Neuronal stem cell (in vitro differentiated cells): ENCODE results near the gene CDC42BPA.

ENCODE experiments used
- DNase-seq: peaks from one replicate; pipeline ENCODE4 v3.0.0-alpha.2; 2013; ENCODE audit warnings: low spot score
- H2AFZ ChIP-seq: one replicate; pipeline ENCODE4 v1.6.1; 2013; ENCODE audit warnings: mild to moderate bottlenecking, low read length, inconsistent platforms
- H2AK5ac ChIP-seq: 2 replicates; pipeline ENCODE4 v1.6.1; 2013; ENCODE audit warnings: low read depth, mild to moderate bottlenecking, inconsistent platforms, low read length, moderate library complexity, mixed read lengths
- H2BK120ac ChIP-seq: 2 replicates; pipeline ENCODE4 v1.6.1; 2013; ENCODE audit warnings: low read depth, mild to moderate bottlenecking, inconsistent platforms, low read length, moderate library complexity, mixed read lengths
- H2BK12ac ChIP-seq: one replicate; pipeline ENCODE4 v1.6.1; 2013; ENCODE audit warnings: low read length, inconsistent platforms
- H2BK15ac ChIP-seq: 2 replicates; pipeline ENCODE4 v1.6.1; 2013; ENCODE audit warnings: mild to moderate bottlenecking, low read length, inconsistent platforms, mixed read lengths
- H2BK5ac ChIP-seq: one replicate; pipeline ENCODE4 v1.6.1; 2013; ENCODE audit warnings: inconsistent platforms, mild to moderate bottlenecking, low read length, moderate library complexity
- H3K14ac ChIP-seq: one replicate; pipeline ENCODE4 v1.6.1; 2013; ENCODE audit warnings: low read length, inconsistent platforms
- H3K18ac ChIP-seq: 2 replicates; pipeline ENCODE4 v1.6.1; 2013; ENCODE audit warnings: low read length, inconsistent platforms
- H3K23ac ChIP-seq: 2 replicates; pipeline ENCODE4 v1.6.1; 2013; ENCODE audit warnings: low read depth, mild to moderate bottlenecking, mixed read lengths, low read length, inconsistent platforms; ENCODE audit not compliant: poor library complexity
- H3K27ac ChIP-seq: replicated peaks from 3 replicates; pipeline ENCODE4 v1.5.1; 2013; ENCODE audit warnings: low read length, inconsistent platforms
- H3K27me3 ChIP-seq, 3 experiments: 2 replicates each; pipeline ENCODE4 v1.6.1; 2013; ENCODE audit warnings: low read length in 3 of 3, mild to moderate bottlenecking in 2 of 3, inconsistent platforms in 1 of 3, low read depth in 1 of 3, mixed read lengths in 1 of 3, moderate library complexity in 1 of 3; ENCODE audit not compliant: control insufficient read depth in 3 of 3, insufficient read depth in 3 of 3
- H3K36me3 ChIP-seq, 2 donors: replicated peaks in 1 of 2; 2 replicates each; pipeline ENCODE4 v1.6.1; 2013; ENCODE audit warnings: low read length in 2 of 2; ENCODE audit not compliant: control insufficient read depth in 2 of 2, insufficient read depth in 2 of 2
- H3K4ac ChIP-seq: 2 replicates; pipeline ENCODE4 v1.6.1; 2013; ENCODE audit warnings: inconsistent platforms, mild to moderate bottlenecking, low read length, moderate library complexity
- H3K4me1 ChIP-seq, 2 donors: 1 replicate in 1 of 2; 2 replicates in 1 of 2; pipeline ENCODE4 v1.6.1; 2013; ENCODE audit warnings: low read length in 2 of 2, low read depth in 1 of 2; ENCODE audit not compliant: control insufficient read depth in 2 of 2, insufficient read depth in 1 of 2
- H3K4me2 ChIP-seq: one replicate; pipeline ENCODE4 v1.6.1; 2013; ENCODE audit warnings: mild to moderate bottlenecking, low read length, inconsistent platforms; ENCODE audit not compliant: insufficient read depth, poor library complexity, severe bottlenecking
- H3K4me3 ChIP-seq, 2 donors: 2 replicates each; pipeline ENCODE4 v1.5.1; 2013; ENCODE audit warnings: low read length in 2 of 2, mild to moderate bottlenecking in 2 of 2, inconsistent platforms in 1 of 2, moderate library complexity in 1 of 2
- H3K79me1 ChIP-seq: one replicate; pipeline ENCODE4 v1.6.1; 2013; ENCODE audit warnings: low read depth, mild to moderate bottlenecking, inconsistent platforms, low read length, moderate library complexity
- H3K9ac ChIP-seq: one replicate; pipeline ENCODE4 v1.6.1; 2013; ENCODE audit warnings: mild to moderate bottlenecking, low read depth, low read length, inconsistent platforms; ENCODE audit not compliant: poor library complexity
- H3K9me3 ChIP-seq, 2 donors: replicated peaks in 1 of 2; 2 replicates each; pipeline versions ENCODE3 to v1.6.1; 2013; ENCODE audit warnings: low read length in 2 of 2, mild to moderate bottlenecking in 2 of 2, inconsistent platforms in 1 of 2, low read depth in 1 of 2, mixed read lengths in 1 of 2, moderate library complexity in 1 of 2; ENCODE audit not compliant: control insufficient read depth in 2 of 2, insufficient read depth in 1 of 2
- H4K8ac ChIP-seq: one replicate; pipeline ENCODE4 v1.6.1; 2013; ENCODE audit warnings: low read depth, mild to moderate bottlenecking, inconsistent platforms, low read length, moderate library complexity
- H4K91ac ChIP-seq: one replicate; pipeline ENCODE4 v1.6.1; 2013; ENCODE audit warnings: low read length, low read depth, mild to moderate bottlenecking, inconsistent platforms; ENCODE audit not compliant: poor library complexity
- WGBS, 2 donors: extraction: QIAGEN DNeasy Blood & Tissue Kit; methylation state at CpG; one replicate each; pipeline ENCODE4 v1.1.7; 2013; ENCODE audit warnings: missing lambda C conversion rate in 2 of 2, mixed read lengths in 1 of 2; ENCODE audit not compliant: insufficient read length in 2 of 2, insufficient replicate concordance in 1 of 2; ENCODE audit errors: extremely low coverage in 2 of 2; 5-methylcytosine and 5-hydroxymethylcytosine counted together

Gene CDC42BPA

GRCh38 chr1:227311389-227312001, 6.8 kb downstream of the CDC42BPA start:
- H3K9me3 ChIP-seq = no peaks in the 10 kb centered on the region
- H3K4ac ChIP-seq = no peak overlapping the region
- no peak overlapping the region for H4K8ac ChIP-seq
- no peak overlapping the region for H3K18ac ChIP-seq
- no CpG with 5 or more reads among the region's 4 CpGs for WGBS, 2 donors
- H3K27me3 ChIP-seq = no peaks in the 10 kb centered on the region
- H2BK15ac ChIP-seq = no peak overlapping the region
- H3K9ac ChIP-seq = no peak overlapping the region
- H2BK120ac ChIP-seq = no peak overlapping the region
- no peak overlapping the region for H3K14ac ChIP-seq
- no peak overlapping the region for H3K27ac ChIP-seq
- H3K79me1 ChIP-seq = no peaks in the 10 kb centered on the region
- H3K4me2 ChIP-seq = no peak overlapping the region
- DNase-seq = no peak
- no peak overlapping the region for H2AK5ac ChIP-seq
- no peak overlapping the region for H3K4me3 ChIP-seq
- no peak overlapping the region for H3K23ac ChIP-seq
- no peak overlapping the region for H2AFZ ChIP-seq
- H2BK5ac ChIP-seq = no peak overlapping the region
- H4K91ac ChIP-seq = no peak overlapping the region
- H3K4me1 ChIP-seq = peaks cover 0 to 1% of the 10 kb centered on the region in 2 donors
- peaks cover 0 to 1% of the 10 kb centered on the region in 2 donors for H3K36me3 ChIP-seq
- no peak overlapping the region for H2BK12ac ChIP-seq

DNA sequence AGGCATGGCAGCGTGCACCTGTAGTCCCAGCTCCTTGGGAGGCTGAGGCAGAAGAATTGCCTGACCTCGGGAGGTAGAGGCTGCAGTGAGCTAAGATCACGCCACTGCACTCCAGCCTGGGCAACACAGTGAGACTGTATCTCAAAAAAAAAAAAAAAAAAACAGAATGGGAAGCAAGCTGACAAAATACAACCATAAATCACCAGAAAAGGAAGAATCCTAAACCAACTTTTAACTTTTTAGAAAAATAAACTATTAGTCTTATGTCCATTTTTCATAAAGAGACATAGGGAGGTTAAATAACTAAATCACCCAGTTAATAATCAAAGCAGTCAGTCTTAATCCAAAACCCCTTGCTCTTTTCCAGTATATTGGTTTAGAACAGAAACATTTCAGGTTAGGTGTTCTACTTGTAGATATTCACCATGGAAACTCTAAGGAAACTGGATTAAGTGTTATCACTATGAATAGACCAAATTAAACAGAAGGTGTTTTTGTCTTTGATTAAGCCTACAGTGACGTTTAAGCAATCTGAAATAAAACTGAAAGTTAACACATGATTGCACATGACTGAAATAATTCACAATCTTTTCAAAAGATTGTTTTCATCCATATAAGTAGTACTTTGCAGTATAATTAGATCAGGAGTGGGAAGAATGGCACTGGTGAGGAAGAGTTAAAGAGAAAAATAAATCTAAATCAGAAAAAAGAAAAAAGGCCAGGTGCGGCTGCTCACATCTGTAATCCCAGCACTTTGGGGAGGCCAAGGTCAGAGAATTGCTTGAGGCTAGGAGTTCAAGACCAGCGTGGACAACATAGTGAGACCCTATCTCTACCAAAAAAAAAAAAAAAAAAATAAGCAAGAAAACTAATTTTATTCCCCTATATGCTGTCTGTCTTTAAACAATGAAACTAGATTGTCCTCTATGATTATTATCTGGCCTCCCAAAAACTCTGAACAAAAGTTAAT, 9.6 kb downstream of the CDC42BPA start:
- H2BK120ac ChIP-seq = no peak overlapping the region
- no peak overlapping the region for H4K8ac ChIP-seq

GRCh38 chr1:227306689-227307088, 11.6 kb downstream of the CDC42BPA start:
- no peak overlapping the region for H2BK15ac ChIP-seq
- no peaks in the 10 kb centered on the region for H3K27me3 ChIP-seq
- peaks cover 0 to 1% of the 10 kb centered on the region in 2 donors for H3K4me1 ChIP-seq
- H3K4me2 ChIP-seq = no peak overlapping the region
- H4K8ac ChIP-seq = no peak overlapping the region
- H3K27ac ChIP-seq = no peak overlapping the region
- H3K79me1 ChIP-seq = no peaks in the 10 kb centered on the region
- H2BK120ac ChIP-seq = no peak overlapping the region
- no peaks in the 10 kb centered on the region for H3K9me3 ChIP-seq
- H4K91ac ChIP-seq = no peak overlapping the region
- WGBS, 2 donors = no CpG with 5 or more reads among the region's 3 CpGs
- H2AK5ac ChIP-seq = no peak overlapping the region
- H3K36me3 ChIP-seq = peaks cover 0 to 1% of the 10 kb centered on the region in 2 donors
- no peak overlapping the region for H3K14ac ChIP-seq
- no peak overlapping the region for H2AFZ ChIP-seq
- no peak overlapping the region for H3K4ac ChIP-seq
- no peak overlapping the region for H3K23ac ChIP-seq
- no peak overlapping the region for H3K4me3 ChIP-seq
- H3K18ac ChIP-seq = no peak overlapping the region
- H3K9ac ChIP-seq = no peak overlapping the region
- no peak for DNase-seq
- H2BK5ac ChIP-seq = no peak overlapping the region
- no peak overlapping the region for H2BK12ac ChIP-seq

More for the DNA sequence above, 9.6 kb downstream of the CDC42BPA start:
- Histone ChIP-seq H3K18ac (no peak overlapping the region), H3K27ac (no peak overlapping the region), H2BK5ac (no peak overlapping the region), H3K9me3 (no peaks in the 10 kb centered on the region), H3K79me1 (no peaks in the 10 kb centered on the region), H2AFZ (no peak overlapping the region), H4K91ac (no peak overlapping the region), H3K4me2 (no peak overlapping the region), H3K23ac (no peak overlapping the region), H3K36me3 (peaks cover 0 to 1% of the 10 kb centered on the region in 2 donors), H2BK12ac (no peak overlapping the region), H3K14ac (no peak overlapping the region), H3K4ac (no peak overlapping the region), H2BK15ac (no peak overlapping the region), H2AK5ac (no peak overlapping the region), H3K27me3 (no peaks in the 10 kb centered on the region), H3K9ac (no peak overlapping the region), H3K4me1 (peaks cover 0 to 1% of the 10 kb centered on the region in 2 donors), H3K4me3 (no peak overlapping the region)
- WGBS, 2 donors = no CpG with 5 or more reads among the region's 6 CpGs
- DNase-seq = no peak
